HG02870 (cell line): ENCODE data around the gene THTPA.

Experiments
- ATAC-seq: cut with Tn5 transposase; IDR thresholded peaks from one replicate; pipeline ENCODE4 v1.9.1; 2021; ENCODE audit warnings: mild to moderate bottlenecking, moderate library complexity; ENCODE audit not compliant: unreplicated experiment

Gene THTPA

GRCh38 chr14:23555882-23556699 lies at the start of gene THTPA:
THTPA (plus strand) TSS chr14:23556271; CDS start chr14:23556758, 487 bp downstream.
- peak; percentile 79 for ATAC-seq

GRCh38 chr14:23512156-23512555 lies 43.9 kb upstream of the THTPA start:
- ATAC-seq = no peak

GRCh38 chr14:23513005-23513817 lies 42.9 kb upstream of the THTPA start:
- no peak for ATAC-seq

- ATAC-seq = no peak
These were observed 42.0 kb upstream of the THTPA start for GRCh38 chr14:23513818-23514643.

GRCh38 chr14:23514644-23514957 lies 41.5 kb upstream of the THTPA start:
- no peak for ATAC-seq

- ATAC-seq = no peak
These were observed 38.3 kb upstream of the THTPA start for GRCh38 chr14:23517650-23518326.

- no peak for ATAC-seq
These were observed 37.4 kb upstream of the THTPA start for GRCh38 chr14:23518709-23519108.

- no peak for ATAC-seq
These were observed 35.1 kb upstream of the THTPA start for GRCh38 chr14:23520899-23521533.

- ATAC-seq = no peak
These were observed 34.1 kb upstream of the THTPA start for GRCh38 chr14:23521785-23522640.

- ATAC-seq = no peak
These were observed 33.4 kb upstream of the THTPA start for GRCh38 chr14:23522643-23523198.

- no peak for ATAC-seq
These were observed 32.6 kb upstream of the THTPA start for GRCh38 chr14:23523229-23524016.

GRCh38 chr14:23524954-23525353 lies 31.1 kb upstream of the THTPA start:
- no peak for ATAC-seq

- no peak for ATAC-seq
These were observed 30.5 kb upstream of the THTPA start for GRCh38 chr14:23525611-23526010.

GRCh38 chr14:23528555-23528954 lies 27.5 kb upstream of the THTPA start:
- no peak for ATAC-seq

GRCh38 chr14:23529016-23529415 lies 27.1 kb upstream of the THTPA start:
- no peak for ATAC-seq

- no peak for ATAC-seq
These were observed 25.6 kb upstream of the THTPA start for GRCh38 chr14:23530375-23531055.

- ATAC-seq = no peak
These were observed 24.7 kb upstream of the THTPA start for GRCh38 chr14:23531391-23531790.

GRCh38 chr14:23532658-23533057 lies 23.4 kb upstream of the THTPA start:
- no peak for ATAC-seq
